C4-2B (cell line): ENCODE data around the gene MACF1.
"Not testable (repeated sequence)": the region's sequence is repeated elsewhere in the genome, so short reads cannot be mapped to it uniquely, and the experiment has no call there.

Experiments used
- ZFX ChIP-seq: fragments of 450-650 bp; IDR thresholded peaks from 2 replicates; pipeline ENCODE4 v1.6.1; 2017
- TF ChIP-seq, protein P1 (sequence below): fragments of 450-650 bp; conservative IDR thresholded peaks from 2 replicates; pipeline ENCODE4 v1.5.1; 2017; ENCODE audit warnings: mild to moderate bottlenecking

DNA sequence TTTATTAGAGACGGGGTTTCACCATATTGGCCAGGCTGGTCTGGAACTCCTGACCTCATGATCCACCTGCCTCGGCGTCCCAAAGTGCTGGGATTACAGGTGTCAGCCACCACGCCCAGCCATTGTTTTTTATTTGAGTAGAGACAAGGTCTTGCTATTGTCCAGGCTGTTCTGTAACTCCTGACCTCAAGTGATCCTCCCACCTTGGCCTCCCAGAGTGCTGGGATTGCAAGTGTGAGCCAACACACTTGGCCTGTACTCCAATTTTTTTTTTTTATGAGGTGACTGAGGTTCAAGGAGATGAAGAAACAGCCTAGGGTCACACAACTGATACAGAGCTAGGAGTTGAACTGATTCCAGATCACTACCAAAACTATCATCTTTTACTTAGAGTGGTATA is 245.5 kb downstream of the MACF1 start:
- TF ChIP-seq, protein P1, sequence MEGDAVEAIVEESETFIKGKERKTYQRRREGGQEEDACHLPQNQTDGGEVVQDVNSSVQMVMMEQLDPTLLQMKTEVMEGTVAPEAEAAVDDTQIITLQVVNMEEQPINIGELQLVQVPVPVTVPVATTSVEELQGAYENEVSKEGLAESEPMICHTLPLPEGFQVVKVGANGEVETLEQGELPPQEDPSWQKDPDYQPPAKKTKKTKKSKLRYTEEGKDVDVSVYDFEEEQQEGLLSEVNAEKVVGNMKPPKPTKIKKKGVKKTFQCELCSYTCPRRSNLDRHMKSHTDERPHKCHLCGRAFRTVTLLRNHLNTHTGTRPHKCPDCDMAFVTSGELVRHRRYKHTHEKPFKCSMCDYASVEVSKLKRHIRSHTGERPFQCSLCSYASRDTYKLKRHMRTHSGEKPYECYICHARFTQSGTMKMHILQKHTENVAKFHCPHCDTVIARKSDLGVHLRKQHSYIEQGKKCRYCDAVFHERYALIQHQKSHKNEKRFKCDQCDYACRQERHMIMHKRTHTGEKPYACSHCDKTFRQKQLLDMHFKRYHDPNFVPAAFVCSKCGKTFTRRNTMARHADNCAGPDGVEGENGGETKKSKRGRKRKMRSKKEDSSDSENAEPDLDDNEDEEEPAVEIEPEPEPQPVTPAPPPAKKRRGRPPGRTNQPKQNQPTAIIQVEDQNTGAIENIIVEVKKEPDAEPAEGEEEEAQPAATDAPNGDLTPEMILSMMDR = not testable (repeated sequence)
- TF ChIP-seq ZFX = not testable (repeated sequence)
